H1 (cell line): Measurements from ENCODE around the gene MEIS2. TPM values are rescaled to one million over a fixed set of nuclear protein-coding genes. Genes with fewer than 3 reads are reported as not detected.

Experiments used
- CTCF ChIA-PET: fragments of 300-600 bp; sonication (Branson Sonifier 250); formaldehyde crosslinking; loops from one replicate; lab custom pipeline; 2021; ENCODE audit not compliant: partially characterized antibody; lab: Charles Lee
- POLR2A ChIA-PET: fragments of 300-600 bp; sonication (Branson Sonifier 250); formaldehyde crosslinking; loops from one replicate; lab custom pipeline; 2021; ENCODE audit warnings: inconsistent platforms; ENCODE audit not compliant: partially characterized antibody; lab: Charles Lee
- DNase-seq, 2 experiments: peaks; one replicate each; pipeline versions ENCODE4 v3.0.0 to v3.0.0-alpha.2; 2010 to 2022; ENCODE audit warnings: low spot score in 2 of 2, low read depth in 1 of 2, mixed read lengths in 1 of 2
- FAIRE-seq: peaks from 2 replicates; lab custom pipeline; 2011; peaks lifted over from hg19 to GRCh38; lab: Jason Lieb, UNC
- H2AFZ ChIP-seq: 2 replicates; pipeline ENCODE4 v1.8.1; 2012; ENCODE audit warnings: low read length, inconsistent platforms
- H2AK5ac ChIP-seq: 2 replicates; pipeline ENCODE4 v1.6.1; 2013; ENCODE audit warnings: low read depth, low read length
- H2BK120ac ChIP-seq: replicated peaks from 2 replicates; pipeline ENCODE3; 2013; ENCODE audit warnings: low read depth, low read length, inconsistent platforms
- H2BK12ac ChIP-seq: 2 replicates; pipeline ENCODE4 v1.6.1; 2013; ENCODE audit warnings: low read depth, low read length
- H2BK15ac ChIP-seq: 2 replicates; pipeline ENCODE4 v1.6.1; 2013; ENCODE audit warnings: low read length
- H2BK20ac ChIP-seq: 2 replicates; pipeline ENCODE4 v1.6.1; 2013; ENCODE audit warnings: low read length
- H2BK5ac ChIP-seq: 2 replicates; pipeline ENCODE4 v1.6.1; 2013; ENCODE audit warnings: low read depth, low read length
- H3K14ac ChIP-seq: 2 replicates; pipeline ENCODE4 v1.6.1; 2013; ENCODE audit warnings: inconsistent platforms; ENCODE audit not compliant: insufficient read length
- H3K18ac ChIP-seq: 2 replicates; pipeline ENCODE4 v1.6.1; 2013; ENCODE audit warnings: low read length; ENCODE audit errors: extremely low read depth
- H3K23ac ChIP-seq: 2 replicates; pipeline ENCODE4 v1.6.1; 2013; ENCODE audit warnings: inconsistent platforms; ENCODE audit not compliant: insufficient read length
- H3K23me2 ChIP-seq: 2 replicates; pipeline ENCODE4 v1.6.1; 2013; ENCODE audit warnings: low read depth, low read length
- H3K27ac ChIP-seq: 2 replicates; pipeline ENCODE4 v1.6.1; 2011; ENCODE audit warnings: low read depth, low read length, inconsistent platforms
- H3K27me3 ChIP-seq, 4 experiments: replicated peaks in 1 of 4; 1 replicate in 1 of 4; 2 replicates in 3 of 4; pipeline versions ENCODE4 v1.6.1 to v1.8.1; 2011 to 2013; ENCODE audit warnings: low read length in 3 of 4, mild to moderate bottlenecking in 3 of 4, inconsistent platforms in 2 of 4, mixed read lengths in 2 of 4, moderate library complexity in 1 of 4; ENCODE audit not compliant: control insufficient read depth in 3 of 4, insufficient read depth in 3 of 4; ENCODE audit errors: extremely low read depth in 1 of 4
- H3K36me3 ChIP-seq, 4 experiments: 2 replicates each; pipeline versions ENCODE4 v1.6.1 to v1.8.1; 2011 to 2013; ENCODE audit warnings: mild to moderate bottlenecking in 4 of 4, low read length in 3 of 4, moderate library complexity in 2 of 4, control low read depth in 1 of 4, inconsistent platforms in 1 of 4; ENCODE audit not compliant: insufficient read depth in 4 of 4, control insufficient read depth in 2 of 4
- H3K4ac ChIP-seq: replicated peaks from 2 replicates; pipeline ENCODE3; 2013; ENCODE audit warnings: low read length, low read depth, mixed read lengths, inconsistent platforms; ENCODE audit not compliant: insufficient read length
- H3K4me1 ChIP-seq, 4 experiments: replicated peaks in 1 of 4; 1 replicate in 1 of 4; 2 replicates in 3 of 4; pipeline versions ENCODE4 v1.6.1 to v1.8.1; 2011 to 2013; ENCODE audit warnings: low read length in 3 of 4, inconsistent platforms in 2 of 4, mixed read lengths in 1 of 4; ENCODE audit not compliant: insufficient read depth in 4 of 4, control insufficient read depth in 3 of 4
- H3K4me2 ChIP-seq, 2 experiments: 2 replicates each; pipeline versions ENCODE4 v1.6.1 to v1.8.1; 2011 to 2013; ENCODE audit warnings: low read depth in 2 of 2, low read length in 2 of 2, control low read depth in 1 of 2, inconsistent platforms in 1 of 2, mild to moderate bottlenecking in 1 of 2; ENCODE audit not compliant: insufficient read depth in 1 of 2
- H3K4me3 ChIP-seq, 4 experiments: fragments of 200-600, 300-600 bp in 1 of 4; sonication (generic), shearing (Covaris generic), sonication (Bioruptor Twin) in 1 of 4; 2 replicates each; pipeline versions ENCODE4 v1.5.1 to v1.8.1; 2011 to 2016; ENCODE audit warnings: low read length in 4 of 4, low read depth in 3 of 4, control low read depth in 2 of 4, inconsistent platforms in 2 of 4, mild to moderate bottlenecking in 2 of 4, mixed read lengths in 1 of 4, moderate library complexity in 1 of 4; ENCODE audit not compliant: insufficient read depth in 2 of 4; ENCODE audit errors: extremely low read depth in 1 of 4
- H3K56ac ChIP-seq: replicated peaks from 2 replicates; pipeline ENCODE3; 2013; ENCODE audit warnings: low read depth, mild to moderate bottlenecking, mixed read lengths, low read length, inconsistent platforms; ENCODE audit not compliant: insufficient read length
- H3K79me1 ChIP-seq: 2 replicates; pipeline ENCODE4 v1.6.1; 2013; ENCODE audit warnings: low read depth, low read length, control low read depth
- H3K79me2 ChIP-seq, 2 experiments: 2 replicates each; pipeline versions ENCODE4 v1.6.1 to v1.8.1; 2012 to 2013; ENCODE audit warnings: low read length in 2 of 2, mild to moderate bottlenecking in 2 of 2, inconsistent platforms in 1 of 2; ENCODE audit not compliant: insufficient read depth in 2 of 2, control insufficient read depth in 1 of 2
- H3K9ac ChIP-seq, 4 experiments: replicated peaks in 1 of 4; 1 replicate in 1 of 4; 2 replicates in 3 of 4; pipeline versions ENCODE4 v1.6.1 to v1.8.1; 2011 to 2013; ENCODE audit warnings: low read depth in 3 of 4, low read length in 3 of 4, control low read depth in 2 of 4, mild to moderate bottlenecking in 2 of 4, moderate library complexity in 2 of 4, inconsistent platforms in 1 of 4; ENCODE audit errors: extremely low read depth in 1 of 4
- H3K9me3 ChIP-seq, 2 experiments: 2 replicates each; pipeline versions ENCODE4 v1.6.1 to v1.8.1; 2012 to 2013; ENCODE audit warnings: mild to moderate bottlenecking in 2 of 2, moderate library complexity in 2 of 2, control low read depth in 1 of 2, inconsistent platforms in 1 of 2, low read depth in 1 of 2, low read length in 1 of 2, mixed read lengths in 1 of 2; ENCODE audit not compliant: insufficient read depth in 2 of 2
- H4K20me1 ChIP-seq, 2 experiments: replicated peaks in 1 of 2; 2 replicates each; pipeline versions ENCODE3 to v1.8.1; 2011 to 2013; ENCODE audit warnings: inconsistent platforms in 2 of 2, low read length in 2 of 2, mild to moderate bottlenecking in 1 of 2; ENCODE audit not compliant: insufficient read depth in 2 of 2, control insufficient read depth in 1 of 2
- H4K5ac ChIP-seq: 2 replicates; pipeline ENCODE4 v1.6.1; 2013; ENCODE audit warnings: low read length, low read depth, mixed read lengths, inconsistent platforms; ENCODE audit not compliant: insufficient read length
- H4K8ac ChIP-seq: 2 replicates; pipeline ENCODE4 v1.8.0; 2013; ENCODE audit warnings: mild to moderate bottlenecking, moderate library complexity, low read length, inconsistent platforms; ENCODE audit not compliant: insufficient read depth; ENCODE audit errors: extremely low read depth
- H4K91ac ChIP-seq: replicated peaks from 2 replicates; pipeline ENCODE3; 2013; ENCODE audit warnings: low read length, mixed read lengths, inconsistent platforms; ENCODE audit not compliant: insufficient read length
- ASH2L ChIP-seq: fragments of 200-600, 300-600 bp; sonication (generic); IDR thresholded peaks from one replicate; pipeline ENCODE4 v1.7.1; 2017; ENCODE audit warnings: low read length
- WGBS, 2 experiments: shearing (Covaris generic) in 1 of 2; methylation state at CpG; one replicate each; pipeline versions ENCODE4 v1.1.6 to v1.1.7; 2013 to 2015; ENCODE audit warnings: low lambda C conversion rate in 2 of 2, mixed read lengths in 2 of 2, inconsistent platforms in 1 of 2, low coverage in 1 of 2, missing lambda C conversion rate in 1 of 2; ENCODE audit not compliant: insufficient replicate concordance in 2 of 2, insufficient coverage in 1 of 2, insufficient read length in 1 of 2; ENCODE audit errors: extremely low coverage in 1 of 2, missing lambda C conversion rate in 1 of 2; 5-methylcytosine and 5-hydroxymethylcytosine counted together
- polyA plus RNA-seq, 7 experiments: library from polyadenylated mRNA; depleted of rRNA in 3 of 7; stranded (reverse) in 5 of 7; unstranded in 2 of 7; fragments of >200 nt in 5 of 7; fragments of 200-250 nt in 2 of 7; gene quantifications; 1 replicate in 5 of 7; 2 replicates in 1 of 7; 4 replicates in 1 of 7; pipeline versions ENCODE4 v1.2.1 to v1.2.3, GENCODE V29; 2011 to 2013; ENCODE audit warnings: missing spikeins in 2 of 7, mixed read lengths in 2 of 7
- total RNA-seq: library from RNA; stranded (reverse); fragmentation: NEBNext Ultra II Directional; extraction: Animal tissue kit (Norgen Biotek cat#: 25700); gene quantifications from 2 replicates; pipeline ENCODE4 v1.2.1, GENCODE V29; 2021

MEIS2 gene
- total and polyA plus RNA-seq, 2 of the 8 experiments (the other 6 are each of a cell fraction or from before 2014, with no cell fraction given) = 0.22 to 1.2 TPM

DNA sequence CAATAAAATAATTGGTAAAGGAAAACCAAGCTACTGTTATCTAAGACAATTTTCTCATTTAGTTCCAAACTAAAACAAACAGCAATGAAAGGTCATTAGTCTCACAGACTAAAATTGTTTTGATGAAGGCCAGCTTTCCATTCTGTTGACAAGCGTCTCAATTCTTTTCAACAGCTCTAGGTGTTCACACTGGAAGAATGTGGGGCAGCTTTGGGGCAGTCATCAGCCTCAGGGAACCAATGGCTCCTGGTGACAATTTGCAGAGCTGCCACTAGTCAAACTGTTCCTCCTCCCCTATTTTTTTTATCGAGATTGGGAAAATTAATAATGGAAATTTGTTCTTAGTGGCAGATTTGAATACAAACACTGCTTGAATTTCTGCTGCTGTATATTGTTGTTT is 104.2 kb downstream of the MEIS2 start:
- H3K23ac ChIP-seq = no peak overlapping the region
- H3K79me2 ChIP-seq = no peaks in the 10 kb centered on the region
- no peak overlapping the region for H3K9ac ChIP-seq
- H3K4ac ChIP-seq = no peak overlapping the region
- H3K4me1 ChIP-seq = no peaks in the 10 kb centered on the region
- H3K79me1 ChIP-seq = no peaks in the 10 kb centered on the region
- no peak overlapping the region for H2BK15ac ChIP-seq
- no peak for DNase-seq
- H3K27ac ChIP-seq = no peak overlapping the region
- H2BK12ac ChIP-seq = no peak overlapping the region
- no peak overlapping the region for H3K4me3 ChIP-seq
- no peak overlapping the region for H2BK5ac ChIP-seq
- no peak overlapping the region for H2AK5ac ChIP-seq
- no peaks in the 10 kb centered on the region for H3K9me3 ChIP-seq
- H3K23me2 ChIP-seq = no peaks in the 10 kb centered on the region
- no peaks in the 10 kb centered on the region for H4K20me1 ChIP-seq
- H4K8ac ChIP-seq = no peak overlapping the region
- no peak overlapping the region for H2BK20ac ChIP-seq
- H4K5ac ChIP-seq = no peak overlapping the region
- CTCF ChIA-PET = interaction anchor here (1.1 kb wide), 1 partner anchor 13 kb away, joined by 3 read pairs; no protein-coding TSS in a partner anchor
- no peak overlapping the region for H3K4me2 ChIP-seq
- 92% methylated on average over 2 of the region's 2 CpGs; no CpG with 5 or more reads in 1 of the 2 experiments for WGBS, 2 experiments
- no peaks in the 10 kb centered on the region for H3K27me3 ChIP-seq
- no peaks in the 10 kb centered on the region for H3K36me3 ChIP-seq
- H3K18ac ChIP-seq = no peak overlapping the region
- H3K56ac ChIP-seq = no peak overlapping the region
- POLR2A ChIA-PET = no interaction called here
- no peak for FAIRE-seq
- no peak overlapping the region for H4K91ac ChIP-seq
- no peak overlapping the region for H2BK120ac ChIP-seq
- H2AFZ ChIP-seq = no peak overlapping the region
- H3K14ac ChIP-seq = no peak overlapping the region
- no peak for TF ChIP-seq ASH2L
